Thyroid gland (tissue), 4 donors: ENCODE measurements around the gene SUGT1.

ENCODE experiments used
- POLR2A ChIP-seq, 2 donors: fragments of 450-650 bp; IDR thresholded peaks; one replicate each; pipeline ENCODE4 v1.6.1; 2017; ENCODE audit warnings: antibody characterized with exemption in 2 of 2, mild to moderate bottlenecking in 2 of 2, moderate library complexity in 1 of 2
- TF ChIP-seq, protein P1 (sequence below), 6 experiments: fragments of 200-600 bp in 3 of 6; fragments of 450-650 bp in 3 of 6; sonication (generic) in 3 of 6; IDR thresholded peaks; one replicate each; pipeline ENCODE4 v1.5.1; 2016 to 2019; ENCODE audit warnings: antibody characterized with exemption in 6 of 6, mild to moderate bottlenecking in 2 of 6, inconsistent platforms in 1 of 6, moderate library complexity in 1 of 6

GRCh38 chr13:52686376-52686775 is 33.7 kb downstream of the SUGT1 start:
- TF ChIP-seq, protein P1, sequence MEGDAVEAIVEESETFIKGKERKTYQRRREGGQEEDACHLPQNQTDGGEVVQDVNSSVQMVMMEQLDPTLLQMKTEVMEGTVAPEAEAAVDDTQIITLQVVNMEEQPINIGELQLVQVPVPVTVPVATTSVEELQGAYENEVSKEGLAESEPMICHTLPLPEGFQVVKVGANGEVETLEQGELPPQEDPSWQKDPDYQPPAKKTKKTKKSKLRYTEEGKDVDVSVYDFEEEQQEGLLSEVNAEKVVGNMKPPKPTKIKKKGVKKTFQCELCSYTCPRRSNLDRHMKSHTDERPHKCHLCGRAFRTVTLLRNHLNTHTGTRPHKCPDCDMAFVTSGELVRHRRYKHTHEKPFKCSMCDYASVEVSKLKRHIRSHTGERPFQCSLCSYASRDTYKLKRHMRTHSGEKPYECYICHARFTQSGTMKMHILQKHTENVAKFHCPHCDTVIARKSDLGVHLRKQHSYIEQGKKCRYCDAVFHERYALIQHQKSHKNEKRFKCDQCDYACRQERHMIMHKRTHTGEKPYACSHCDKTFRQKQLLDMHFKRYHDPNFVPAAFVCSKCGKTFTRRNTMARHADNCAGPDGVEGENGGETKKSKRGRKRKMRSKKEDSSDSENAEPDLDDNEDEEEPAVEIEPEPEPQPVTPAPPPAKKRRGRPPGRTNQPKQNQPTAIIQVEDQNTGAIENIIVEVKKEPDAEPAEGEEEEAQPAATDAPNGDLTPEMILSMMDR (IDR thresholded peaks at IDR 0.05), result no peak
- TF ChIP-seq POLR2A (IDR thresholded peaks at IDR 0.05), result no peak
